Breast epithelium (tissue), 3 donors: ENCODE data around the gene FAM221B.

Experiments
- CTCF ChIP-seq, 3 donors: fragments of 450-650 bp; IDR thresholded peaks; one replicate each; pipeline ENCODE4 v1.5.1; 2016 to 2017; ENCODE audit warnings: antibody characterized with exemption in 3 of 3, mild to moderate bottlenecking in 3 of 3, moderate library complexity in 3 of 3
- POLR2A ChIP-seq: fragments of 450-650 bp; IDR thresholded peaks from one replicate; pipeline ENCODE4 v1.6.1; 2016; ENCODE audit warnings: antibody characterized with exemption, mild to moderate bottlenecking, moderate library complexity
- POLR2AphosphoS5 ChIP-seq, 3 donors: sonication (generic); formaldehyde crosslinking; IDR thresholded peaks; one replicate each; pipeline ENCODE4 v1.6.1; 2017; ENCODE audit warnings: antibody characterized with exemption in 3 of 3

- TF ChIP-seq CTCF (IDR thresholded peaks at IDR 0.05) (no peak), POLR2A (no peak), POLR2AphosphoS5 (IDR thresholded peaks at IDR 0.05) (no peak)
These were observed 47.5 kb downstream of the FAM221B start for GRCh38 chr9:35781066-35781465.
